Neural cell (in vitro differentiated cells): ENCODE data around the gene RAE1. TPM values are rescaled to one million over a fixed set of nuclear protein-coding genes. Genes with fewer than 3 reads are reported as not detected.

Source experiments
- H2AFZ ChIP-seq: fragments of 200-600, 300-800 bp; sonication (generic), shearing (Covaris generic); 2 replicates; pipeline ENCODE4 v1.6.0; 2014; ENCODE audit warnings: low read depth, mild to moderate bottlenecking, antibody characterized with exemption, low read length, moderate library complexity
- H3F3A ChIP-seq: fragments of 200-600 bp; shearing (Covaris generic); 2 replicates; pipeline ENCODE4 v1.6.1; 2016; ENCODE audit warnings: mild to moderate bottlenecking, moderate library complexity, mixed read lengths, antibody characterized with exemption, low read length; ENCODE audit not compliant: insufficient read depth, poor library complexity, severe bottlenecking
- H3K27ac ChIP-seq: fragments of 200-600, 300-800 bp; sonication (generic), shearing (Covaris generic); 2 replicates; pipeline ENCODE4 v1.5.1; 2014; ENCODE audit warnings: mild to moderate bottlenecking, low read length, moderate library complexity
- H3K27me3 ChIP-seq: fragments of 300-800, 200-600 bp; sonication (generic), shearing (Covaris generic); 2 replicates; pipeline ENCODE4 v1.6.0; 2014; ENCODE audit warnings: mild to moderate bottlenecking, low read depth, low read length, moderate library complexity; ENCODE audit not compliant: insufficient read depth
- H3K36me3 ChIP-seq: fragments of 300-800, 200-600 bp; sonication (generic), shearing (Covaris generic); 2 replicates; pipeline ENCODE4 v1.5.1; 2014; ENCODE audit warnings: mild to moderate bottlenecking, antibody characterized with exemption, low read length, moderate library complexity; ENCODE audit not compliant: insufficient read depth
- H3K4me2 ChIP-seq: fragments of 300-800, 200-600 bp; sonication (generic), shearing (Covaris generic); 2 replicates; pipeline ENCODE4 v1.6.0; 2014; ENCODE audit warnings: mild to moderate bottlenecking, low read length
- H3K4me3 ChIP-seq: fragments of 300-800, 200-600 bp; sonication (generic), shearing (Covaris generic); 2 replicates; pipeline ENCODE4 v1.5.1; 2014; ENCODE audit warnings: mild to moderate bottlenecking, low read length, moderate library complexity
- H3K79me2 ChIP-seq: fragments of 200-600 bp; shearing (Covaris generic); replicated peaks from 2 replicates; pipeline ENCODE4 v1.6.0; 2014; ENCODE audit warnings: mild to moderate bottlenecking, low read length, moderate library complexity; ENCODE audit not compliant: insufficient read depth
- H3K9ac ChIP-seq: fragments of 300-800, 200-600 bp; sonication (generic), shearing (Covaris generic); 2 replicates; pipeline ENCODE4 v1.6.1; 2016; ENCODE audit warnings: mild to moderate bottlenecking, low read length, mixed read lengths
- H3K9me2 ChIP-seq: fragments of 200-600 bp; shearing (Covaris generic); 2 replicates; pipeline ENCODE4 v1.6.1; 2016; ENCODE audit warnings: mild to moderate bottlenecking, low read length, mixed read lengths; ENCODE audit not compliant: insufficient read depth
- H3K9me3 ChIP-seq: fragments of 200-600, 300-800 bp; sonication (generic), shearing (Covaris generic); 2 replicates; pipeline ENCODE4 v1.6.1; 2016; ENCODE audit warnings: mild to moderate bottlenecking, mixed run types, low read length, moderate library complexity, mixed read lengths
- H4K20me1 ChIP-seq: fragments of 200-600 bp; shearing (Covaris generic); 2 replicates; pipeline ENCODE4 v1.6.1; 2016; ENCODE audit warnings: mild to moderate bottlenecking, mixed run types; ENCODE audit not compliant: insufficient read depth
- EP300 ChIP-seq: fragments of 450-650 bp; conservative IDR thresholded peaks from 2 replicates; pipeline ENCODE4 v1.6.1; 2014; ENCODE audit warnings: antibody characterized with exemption, mild to moderate bottlenecking, moderate library complexity; ENCODE audit not compliant: poor library complexity, severe bottlenecking
- EZH2 ChIP-seq: fragments of 200-600, 300-800 bp; shearing (Covaris generic), sonication (generic); IDR thresholded peaks from 2 replicates; pipeline ENCODE4 v1.6.1; 2014; ENCODE audit warnings: antibody characterized with exemption, low read length, borderline replicate concordance, mild to moderate bottlenecking; ENCODE audit not compliant: insufficient read depth, poor library complexity, severe bottlenecking
- MXI1 ChIP-seq: fragments of 450-650 bp; conservative IDR thresholded peaks from 2 replicates; pipeline ENCODE4 v1.6.1; 2014; ENCODE audit warnings: antibody characterized with exemption, mild to moderate bottlenecking; ENCODE audit not compliant: poor library complexity, severe bottlenecking
- POLR2AphosphoS5 ChIP-seq: IDR thresholded peaks from 2 replicates; pipeline ENCODE4 v1.6.1; 2012
- RAD21 ChIP-seq: fragments of 450-650 bp; conservative IDR thresholded peaks from 2 replicates; pipeline ENCODE4 v1.6.1; 2014; ENCODE audit warnings: antibody characterized with exemption, mild to moderate bottlenecking, moderate library complexity
- REST ChIP-seq: IDR thresholded peaks from 2 replicates; pipeline ENCODE4 v1.6.1; 2012; ENCODE audit warnings: borderline replicate concordance
- SMC3 ChIP-seq: fragments of 450-650 bp; conservative IDR thresholded peaks from 2 replicates; pipeline ENCODE4 v1.6.1; 2014; ENCODE audit warnings: antibody characterized with exemption, mild to moderate bottlenecking, moderate library complexity; ENCODE audit not compliant: poor library complexity
- TAF1 ChIP-seq: IDR thresholded peaks from 2 replicates; pipeline ENCODE4 v1.6.1; 2012; ENCODE audit warnings: low read depth
- polyA plus RNA-seq: library from polyadenylated mRNA; depleted of rRNA; stranded (reverse); fragments of >200 nt; gene quantifications from 2 replicates; pipeline ENCODE4 v1.2.3, GENCODE V29; 2014
- TF ChIP-seq, protein P1 (sequence below): fragments of 450-650 bp; IDR thresholded peaks from 2 replicates; pipeline ENCODE4 v1.5.1; 2014; ENCODE audit warnings: antibody characterized with exemption, mild to moderate bottlenecking, moderate library complexity; ENCODE audit not compliant: poor library complexity, severe bottlenecking

The RAE1 gene
- polyA plus RNA-seq, 1 donor from 2014 or later, result 134 TPM

- Histone ChIP-seq H3K9ac (no peak overlapping the region), H3K9me2 (no peaks in the 10 kb centered on the region), H3K27ac (no peak overlapping the region), H2AFZ (no peak overlapping the region), H3K9me3 (no peaks in the 10 kb centered on the region), H3K4me3 (no peak overlapping the region), H4K20me1 (no peaks in the 10 kb centered on the region), H3K36me3 (no peaks in the 10 kb centered on the region), H3K4me2 (no peak overlapping the region), H3K27me3 (peaks cover 8% of the 10 kb centered on the region), H3K79me2 (no peaks in the 10 kb centered on the region), H3F3A (no peaks in the 10 kb centered on the region)
- TF ChIP-seq SMC3 (no peak), MXI1 (no peak), TAF1 (no peak)
- TF ChIP-seq, protein P1, sequence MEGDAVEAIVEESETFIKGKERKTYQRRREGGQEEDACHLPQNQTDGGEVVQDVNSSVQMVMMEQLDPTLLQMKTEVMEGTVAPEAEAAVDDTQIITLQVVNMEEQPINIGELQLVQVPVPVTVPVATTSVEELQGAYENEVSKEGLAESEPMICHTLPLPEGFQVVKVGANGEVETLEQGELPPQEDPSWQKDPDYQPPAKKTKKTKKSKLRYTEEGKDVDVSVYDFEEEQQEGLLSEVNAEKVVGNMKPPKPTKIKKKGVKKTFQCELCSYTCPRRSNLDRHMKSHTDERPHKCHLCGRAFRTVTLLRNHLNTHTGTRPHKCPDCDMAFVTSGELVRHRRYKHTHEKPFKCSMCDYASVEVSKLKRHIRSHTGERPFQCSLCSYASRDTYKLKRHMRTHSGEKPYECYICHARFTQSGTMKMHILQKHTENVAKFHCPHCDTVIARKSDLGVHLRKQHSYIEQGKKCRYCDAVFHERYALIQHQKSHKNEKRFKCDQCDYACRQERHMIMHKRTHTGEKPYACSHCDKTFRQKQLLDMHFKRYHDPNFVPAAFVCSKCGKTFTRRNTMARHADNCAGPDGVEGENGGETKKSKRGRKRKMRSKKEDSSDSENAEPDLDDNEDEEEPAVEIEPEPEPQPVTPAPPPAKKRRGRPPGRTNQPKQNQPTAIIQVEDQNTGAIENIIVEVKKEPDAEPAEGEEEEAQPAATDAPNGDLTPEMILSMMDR, result no peak
Measured at GRCh38 chr20:57387463-57387862, 36.4 kb downstream of the RAE1 start.

- H3K9me2 ChIP-seq, result no peaks in the 10 kb centered on the region
- H4K20me1 ChIP-seq, result no peaks in the 10 kb centered on the region
- no peaks in the 10 kb centered on the region for H3K79me2 ChIP-seq
- TF ChIP-seq REST, result no peak
- TF ChIP-seq MXI1, result no peak
- no peak for TF ChIP-seq TAF1
- no peak for TF ChIP-seq SMC3
- TF ChIP-seq, protein P1, result no peak
- no peak for TF ChIP-seq EP300
- TF ChIP-seq RAD21, result no peak
- TF ChIP-seq POLR2AphosphoS5, result no peak
- TF ChIP-seq EZH2, result no peak
- H3K9ac ChIP-seq, result no peak overlapping the region
- no peak overlapping the region for H3K4me2 ChIP-seq
- no peaks in the 10 kb centered on the region for H3F3A ChIP-seq
- no peaks in the 10 kb centered on the region for H3K36me3 ChIP-seq
- no peaks in the 10 kb centered on the region for H3K9me3 ChIP-seq
- H3K27ac ChIP-seq, result no peak overlapping the region
- H3K4me3 ChIP-seq, result no peak overlapping the region
- no peak overlapping the region for H2AFZ ChIP-seq
- peaks cover 8% of the 10 kb centered on the region for H3K27me3 ChIP-seq
Measured at GRCh38 chr20:57387945-57388371, 36.9 kb downstream of the RAE1 start.
